Neural crest cell (in vitro differentiated cells): ENCODE measurements around the gene TAS2R31. TPM values are rescaled to one million over a fixed set of nuclear protein-coding genes. Genes with fewer than 3 reads are reported as not detected.

Source experiments
- DNase-seq: peaks from one replicate; pipeline ENCODE4 v3.0.0; 2021; ENCODE audit warnings: low read depth, mixed read lengths, low spot score
- H3K27ac Mint-ChIP-seq: one replicate; pipeline ENCODE4 v1.8.0; 2021; ENCODE audit warnings: mild to moderate bottlenecking, mixed read lengths; ENCODE audit not compliant: unreplicated experiment
- H3K27me3 Mint-ChIP-seq: 2 replicates; pipeline ENCODE4 v1.8.0; 2021; ENCODE audit warnings: low read depth, mild to moderate bottlenecking, mixed read lengths
- H3K36me3 Mint-ChIP-seq: 2 replicates; pipeline ENCODE4 v1.8.0; 2021; ENCODE audit warnings: low read depth, mild to moderate bottlenecking, mixed read lengths
- H3K4me1 Mint-ChIP-seq: 2 replicates; pipeline ENCODE4 v1.8.0; 2021; ENCODE audit warnings: mixed read lengths
- H3K4me3 Mint-ChIP-seq: one replicate; pipeline ENCODE4 v1.8.0; 2021; ENCODE audit warnings: mild to moderate bottlenecking, mixed read lengths
- H3K9me3 Mint-ChIP-seq: 2 replicates; pipeline ENCODE4 v1.8.0; 2021; ENCODE audit warnings: mixed read lengths
- total RNA-seq: library from RNA; stranded (reverse); gene quantifications from 2 replicates; pipeline ENCODE4 v1.2.1, GENCODE V29; 2021
- TF ChIP-seq, protein P1 (sequence below): fragments of 200-600 bp; sonication (generic); conservative IDR thresholded peaks from 2 replicates; pipeline ENCODE4 v1.5.0; 2021; ENCODE audit warnings: antibody characterized with exemption, mild to moderate bottlenecking

Gene TAS2R31
- total RNA-seq, 1 donor from 2014 or later: 2.5 TPM

DNA sequence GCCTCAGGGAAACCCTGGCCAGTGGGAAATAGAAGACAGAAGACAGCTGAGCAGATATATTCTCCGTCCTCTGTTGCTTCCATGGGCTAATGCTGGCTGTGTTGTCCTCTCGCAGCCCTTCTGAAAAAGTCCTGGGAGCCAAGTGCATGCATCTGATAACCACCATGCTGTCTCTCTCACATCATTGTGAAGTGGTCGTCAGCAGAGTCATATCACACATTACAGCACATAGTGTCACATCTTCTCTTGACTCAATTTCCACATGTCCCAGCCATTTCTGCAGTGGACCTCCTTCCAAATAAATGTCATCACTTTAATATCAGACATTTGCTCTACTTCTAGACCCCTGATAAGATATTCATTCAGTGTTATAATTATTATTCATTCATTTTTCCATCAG lies 36.9 kb downstream of the TAS2R31 start:
- Mint-ChIP-seq H3K27me3 (no peaks in the 10 kb centered on the region), H3K4me1 (no peaks in the 10 kb centered on the region), H3K4me3 (no peak overlapping the region), H3K9me3 (peaks cover 9% of the 10 kb centered on the region), H3K36me3 (peaks cover 23% of the 10 kb centered on the region), H3K27ac (no peak overlapping the region)
- TF ChIP-seq, protein P1, sequence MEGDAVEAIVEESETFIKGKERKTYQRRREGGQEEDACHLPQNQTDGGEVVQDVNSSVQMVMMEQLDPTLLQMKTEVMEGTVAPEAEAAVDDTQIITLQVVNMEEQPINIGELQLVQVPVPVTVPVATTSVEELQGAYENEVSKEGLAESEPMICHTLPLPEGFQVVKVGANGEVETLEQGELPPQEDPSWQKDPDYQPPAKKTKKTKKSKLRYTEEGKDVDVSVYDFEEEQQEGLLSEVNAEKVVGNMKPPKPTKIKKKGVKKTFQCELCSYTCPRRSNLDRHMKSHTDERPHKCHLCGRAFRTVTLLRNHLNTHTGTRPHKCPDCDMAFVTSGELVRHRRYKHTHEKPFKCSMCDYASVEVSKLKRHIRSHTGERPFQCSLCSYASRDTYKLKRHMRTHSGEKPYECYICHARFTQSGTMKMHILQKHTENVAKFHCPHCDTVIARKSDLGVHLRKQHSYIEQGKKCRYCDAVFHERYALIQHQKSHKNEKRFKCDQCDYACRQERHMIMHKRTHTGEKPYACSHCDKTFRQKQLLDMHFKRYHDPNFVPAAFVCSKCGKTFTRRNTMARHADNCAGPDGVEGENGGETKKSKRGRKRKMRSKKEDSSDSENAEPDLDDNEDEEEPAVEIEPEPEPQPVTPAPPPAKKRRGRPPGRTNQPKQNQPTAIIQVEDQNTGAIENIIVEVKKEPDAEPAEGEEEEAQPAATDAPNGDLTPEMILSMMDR: no peak
- DNase-seq: no peak

DNA sequence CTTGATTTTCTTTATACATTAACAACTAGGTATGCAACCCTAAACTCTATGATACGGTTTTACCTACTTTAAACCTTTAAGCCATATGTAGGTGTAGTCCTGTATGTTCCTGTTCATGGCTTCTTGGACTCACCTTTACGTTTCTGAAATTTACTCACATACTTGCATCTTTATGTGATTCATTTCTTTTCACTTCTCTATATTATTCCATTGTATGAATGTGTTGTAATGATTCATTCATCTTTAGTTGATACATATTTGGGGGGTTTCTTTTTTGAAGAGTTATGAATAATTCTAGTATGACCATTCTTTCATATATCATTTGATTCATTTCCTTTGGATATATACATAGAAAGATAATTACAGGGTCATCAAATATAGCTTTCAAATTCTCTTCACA lies 42.1 kb downstream of the TAS2R31 start:
- Mint-ChIP-seq H3K4me1 (no peaks in the 10 kb centered on the region), H3K9me3 (peaks cover 9% of the 10 kb centered on the region)

DNA sequence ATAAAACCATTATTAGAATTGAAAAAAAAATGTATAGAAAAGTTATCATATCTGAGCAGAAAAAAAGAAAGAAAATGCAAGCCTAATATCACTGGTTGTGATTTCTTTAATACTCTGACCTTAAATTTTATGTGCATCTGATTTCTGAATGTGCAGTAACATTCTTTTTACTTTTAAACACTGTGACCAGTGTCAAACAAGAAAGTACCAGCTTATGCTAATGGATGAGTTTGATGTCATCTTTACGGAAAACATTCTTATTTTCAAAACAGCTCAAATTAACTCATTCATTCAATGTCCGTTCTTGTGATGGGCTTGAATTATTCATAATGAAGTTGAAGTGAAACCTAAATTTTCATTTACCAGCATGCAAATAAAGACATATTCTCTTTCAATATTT lies 44.4 kb downstream of the TAS2R31 start, which contains the start of gene TAS2R50:
Gene TAS2R50, minus strand, starts transcription at position 101 of the 400 bp plus-strand sequence. Its CDS starts 52 bp downstream, at position 49.
- Mint-ChIP-seq H3K9me3 (peaks cover 9% of the 10 kb centered on the region), H3K4me3 (no peak within 1 kb of the TSS), H3K27me3 (no peaks in the 10 kb centered on the region), H3K27ac (no peak within 1 kb of the TSS), H3K36me3 (peaks cover 20% of the 10 kb centered on the region), H3K4me1 (no peaks in the 10 kb centered on the region)
- DNase-seq: no peak
- TF ChIP-seq, protein P1: no peak

More for the DNA sequence above, 42.1 kb downstream of the TAS2R31 start:
- TF ChIP-seq, protein P1: no peak
- H3K4me3 Mint-ChIP-seq: no peak overlapping the region
- no peak overlapping the region for H3K27ac Mint-ChIP-seq
- no peaks in the 10 kb centered on the region for H3K27me3 Mint-ChIP-seq
- H3K36me3 Mint-ChIP-seq: peaks cover 17% of the 10 kb centered on the region
- DNase-seq: no peak

DNA sequence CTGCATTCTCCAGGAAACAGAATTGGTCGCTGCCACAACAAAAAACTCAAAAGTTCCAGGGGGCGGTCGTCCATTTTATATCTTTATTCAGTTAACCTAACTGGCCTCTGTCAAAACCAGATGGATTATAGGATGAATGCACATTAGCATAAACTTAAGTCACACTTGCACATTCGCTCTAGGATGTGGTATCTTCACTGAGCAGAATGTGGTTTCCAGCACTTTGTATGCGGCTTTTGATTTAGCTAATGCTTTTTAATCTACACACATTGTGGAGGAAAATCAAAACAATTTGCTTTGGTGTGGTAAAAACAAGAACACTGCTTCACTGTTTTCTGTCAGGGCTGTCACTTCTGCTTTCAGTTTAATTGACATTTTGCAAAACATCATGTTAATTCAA lies 49.0 kb downstream of the TAS2R31 start:
- H3K4me1 Mint-ChIP-seq: no peaks in the 10 kb centered on the region
- no peak overlapping the region for H3K4me3 Mint-ChIP-seq
- no peak for DNase-seq
- no peak overlapping the region for H3K27ac Mint-ChIP-seq
- H3K27me3 Mint-ChIP-seq: no peaks in the 10 kb centered on the region
- H3K9me3 Mint-ChIP-seq: peaks cover 2% of the 10 kb centered on the region
- H3K36me3 Mint-ChIP-seq: peaks cover 13% of the 10 kb centered on the region
- TF ChIP-seq, protein P1: no peak

Other genes starting within 250 kb of the TAS2R31 start
- 0.21 TPM in 1 of 2 replicates, not detected in the other for gene TAS2R7, start 228.8 kb downstream of the TAS2R31 start, total RNA-seq
- gene TAS2R8, start 224.1 kb downstream of the TAS2R31 start, total RNA-seq: not detected in 2 replicates
- 0.39 TPM in 1 of 2 replicates, not detected in the other for gene TAS2R9, start 221.2 kb downstream of the TAS2R31 start, total RNA-seq
- 1.1 and 1.2 TPM in 2 replicates for gene TAS2R10, start 205.0 kb downstream of the TAS2R31 start, total RNA-seq
- 3.3 and 6.9 TPM in 2 replicates for gene PRR4, start 181.9 kb downstream of the TAS2R31 start, total RNA-seq
- 17.4 and 21.1 TPM in 2 replicates for gene PRH1, start 147.2 kb downstream of the TAS2R31 start, total RNA-seq
- 1.0 and 1.1 TPM in 2 replicates for gene TAS2R13, start 121.8 kb downstream of the TAS2R31 start, total RNA-seq
- not detected in 2 replicates for gene PRH2, start 102.2 kb downstream of the TAS2R31 start, total RNA-seq
- 1.7 and 2.1 TPM in 2 replicates for gene TAS2R14, start 92.1 kb downstream of the TAS2R31 start, total RNA-seq
- gene TAS2R50, start 44.5 kb downstream of the TAS2R31 start, total RNA-seq: 1.0 and 1.3 TPM in 2 replicates
- gene TAS2R20, start 33.1 kb downstream of the TAS2R31 start, total RNA-seq: 1.1 TPM in 2 replicates
- gene TAS2R19, start 8.8 kb downstream of the TAS2R31 start, total RNA-seq: 2.8 and 3.3 TPM in 2 replicates
- 0.43 and 0.89 TPM in 2 replicates for gene TAS2R46, start 30.9 kb upstream of the TAS2R31 start, total RNA-seq
- 0.30 and 0.47 TPM in 2 replicates for gene TAS2R43, start 60.9 kb upstream of the TAS2R31 start, total RNA-seq
- 1.4 and 1.9 TPM in 2 replicates for gene TAS2R30, start 103.2 kb upstream of the TAS2R31 start, total RNA-seq
- gene SMIM10L1, start 139.8 kb upstream of the TAS2R31 start, total RNA-seq: 16.9 and 17.8 TPM in 2 replicates
- not detected in 2 replicates for gene TAS2R42, start 155.5 kb upstream of the TAS2R31 start, total RNA-seq
- not detected in 2 replicates for gene PRB3, start 238.3 kb upstream of the TAS2R31 start, total RNA-seq